ENCODE data around the gene SGPL1.

SGPL1 gene

GRCh38 chr10:70781461-70782051 is 34.2 kb upstream of the SGPL1 start:
- DNase-seq, result no peak

- DNase-seq, result no peak
Observed at GRCh38 chr10:70782086-70782745, 33.5 kb upstream of the SGPL1 start.

GRCh38 chr10:70782746-70783680 is 32.7 kb upstream of the SGPL1 start:
- no peak for DNase-seq

- DNase-seq, result no peak
Observed at GRCh38 chr10:70784016-70784415, 31.7 kb upstream of the SGPL1 start.

- no peak for DNase-seq
Observed at GRCh38 chr10:70784471-70784870, 31.3 kb upstream of the SGPL1 start.

GRCh38 chr10:70785190-70785589 is 30.6 kb upstream of the SGPL1 start, which contains the start of gene TBATA:
Gene TBATA (minus strand): TSS chr10:70785377. CDS start chr10:70783379, 1,998 bp downstream.
- DNase-seq, result no peak

- DNase-seq, result no peak
Observed at GRCh38 chr10:70786799-70787415, 28.8 kb upstream of the SGPL1 start.

- no peak for DNase-seq
Observed at GRCh38 chr10:70791386-70792039, 24.2 kb upstream of the SGPL1 start.

GRCh38 chr10:70795613-70796012 is 20.1 kb upstream of the SGPL1 start:
- DNase-seq, result no peak

GRCh38 chr10:70797840-70798239 is 17.9 kb upstream of the SGPL1 start:
- no peak for DNase-seq

GRCh38 chr10:70799124-70799523 is 16.6 kb upstream of the SGPL1 start:
- DNase-seq, result no peak

GRCh38 chr10:70801854-70802253 is 13.9 kb upstream of the SGPL1 start:
- no peak for DNase-seq

GRCh38 chr10:70803775-70804420 is 11.8 kb upstream of the SGPL1 start:
- DNase-seq, result no peak

- DNase-seq, result no peak
Observed at GRCh38 chr10:70804421-70804808, 11.3 kb upstream of the SGPL1 start.

GRCh38 chr10:70805619-70806215 is 10.0 kb upstream of the SGPL1 start:
- no peak for DNase-seq

GRCh38 chr10:70806841-70807240 is 8.9 kb upstream of the SGPL1 start:
- DNase-seq, result no peak

GRCh38 chr10:70807556-70807955 is 8.2 kb upstream of the SGPL1 start:
- DNase-seq, result no peak

GRCh38 chr10:70809011-70809611 is 6.6 kb upstream of the SGPL1 start:
- DNase-seq, result no peak

- no peak for DNase-seq
Observed at GRCh38 chr10:70809726-70810125, 6.0 kb upstream of the SGPL1 start.

GRCh38 chr10:70810967-70811366 is 4.8 kb upstream of the SGPL1 start:
- DNase-seq, result no peak

- DNase-seq, result no peak
Observed at GRCh38 chr10:70811881-70812280, 3.9 kb upstream of the SGPL1 start.

All from NCI-H526 (cell line).